Spinal cord (tissue), 10 donors: ENCODE data around the gene CASQ2. TPM values are rescaled to one million over a fixed set of nuclear protein-coding genes. Genes with fewer than 3 reads are reported as not detected.

Experiments
- DNase-seq, 6 donors: peaks; one replicate each; pipeline versions ENCODE4 v3.0.0 to v3.0.0-alpha.2; 2013 to 2015; ENCODE audit warnings: low spot score in 6 of 6, low read depth in 4 of 6
- H3K27ac ChIP-seq: one replicate; pipeline ENCODE4 v1.5.1; 2013; ENCODE audit warnings: low read depth, low read length, control low read depth
- H3K27me3 ChIP-seq: one replicate; pipeline ENCODE4 v1.6.1; 2013; ENCODE audit warnings: low read length; ENCODE audit not compliant: control insufficient read depth, insufficient read depth
- H3K36me3 ChIP-seq: one replicate; pipeline ENCODE4 v1.6.1; 2013; ENCODE audit warnings: low read length; ENCODE audit not compliant: control insufficient read depth, insufficient read depth
- H3K4me1 ChIP-seq: one replicate; pipeline ENCODE4 v1.6.1; 2013; ENCODE audit warnings: low read length; ENCODE audit not compliant: control insufficient read depth, insufficient read depth
- H3K4me3 ChIP-seq: one replicate; pipeline ENCODE4 v1.5.1; 2013; ENCODE audit warnings: low read depth, low read length, control low read depth
- H3K9me3 ChIP-seq: one replicate; pipeline ENCODE4 v1.6.1; 2013; ENCODE audit warnings: low read length; ENCODE audit not compliant: control insufficient read depth, insufficient read depth
- whole genome bisulfite sequencing: methylation state at CpG from one replicate; pipeline ENCODE4 v1.1.5; 2013; ENCODE audit warnings: missing lambda C conversion rate; ENCODE audit not compliant: insufficient coverage; 5-methylcytosine and 5-hydroxymethylcytosine counted together
- long read RNA-seq, 4 donors: transcript quantifications; one replicate each; lab custom pipeline, GENCODE V29; 2026
- polyA plus RNA-seq, 2 donors: library from polyadenylated mRNA; unstranded; fragments of 120-200 nt; gene quantifications; one replicate each; pipeline ENCODE4 v1.2.1, GENCODE V29; 2013; ENCODE audit not compliant: insufficient read length in 2 of 2
- total RNA-seq, 2 donors: library from RNA; depleted of rRNA in 1 of 2; stranded (reverse); fragments of 120-200 nt in 1 of 2; fragments of >200 nt in 1 of 2; gene quantifications; one replicate each; pipeline versions ENCODE4 v1.2.3 to v1.2.4, GENCODE V29; 2013 to 2014
- donor health status: healthy.

The CASQ2 gene
- 1 to 10 TPM; 1.5 to 3.1 TPM for total RNA-seq
- polyA plus RNA-seq: 1 to 10 TPM; 1.1 to 1.4 TPM
- long read RNA-seq, donor 1, partial matches to known transcripts: 0 of 1 reads
- long read RNA-seq, donor 1, other reads (novel, unspliced or antisense): 0 of 1 reads
- long read RNA-seq, donor 2: 0 reads
- long read RNA-seq, donor 3, partial matches to known transcripts: 0 of 1 reads
- long read RNA-seq, donor 3, other reads (novel, unspliced or antisense): 0 of 1 reads
- long read RNA-seq, donor 4: 0 reads

GRCh38 chr1:115768549-115768948 is at the start of gene CASQ2:
Gene CASQ2 (minus strand): TSS chr1:115768714. CDS start chr1:115768541, 173 bp downstream.
- DNase-seq: no peak
- Histone ChIP-seq H3K9me3 (no peaks in the 10 kb centered on the region), H3K27ac (no peak within 1 kb of the TSS), H3K4me1 (peaks cover 8% of the 10 kb centered on the region), H3K27me3 (no peaks in the 10 kb centered on the region), H3K36me3 (no peaks in the 10 kb centered on the region), H3K4me3 (no peak within 1 kb of the TSS)
- WGBS: 89% methylated on average over 2 of the region's 8 CpGs

- H3K4me1 ChIP-seq: no peaks in the 10 kb centered on the region
- H3K27me3 ChIP-seq: no peaks in the 10 kb centered on the region
- no peaks in the 10 kb centered on the region for H3K9me3 ChIP-seq
- DNase-seq: no peak
- 100% methylated on average over 1 of the region's 3 CpGs for WGBS
- H3K36me3 ChIP-seq: no peaks in the 10 kb centered on the region
- H3K27ac ChIP-seq: no peak overlapping the region
- H3K4me3 ChIP-seq: no peak overlapping the region
These were observed 47.2 kb upstream of the CASQ2 start for GRCh38 chr1:115815694-115816093.

GRCh38 chr1:115814685-115815398 is 46.3 kb upstream of the CASQ2 start:
- no peaks in the 10 kb centered on the region for H3K9me3 ChIP-seq
- no peak overlapping the region for H3K27ac ChIP-seq
- H3K27me3 ChIP-seq: no peaks in the 10 kb centered on the region
- 100% methylated on average over 1 of the region's 4 CpGs for WGBS
- no peak for DNase-seq
- H3K4me1 ChIP-seq: no peaks in the 10 kb centered on the region
- no peaks in the 10 kb centered on the region for H3K36me3 ChIP-seq
- H3K4me3 ChIP-seq: no peak overlapping the region

GRCh38 chr1:115813727-115814126 is 45.2 kb upstream of the CASQ2 start:
- WGBS: no CpG with 5 or more reads among the region's 1 CpG
- no peaks in the 10 kb centered on the region for H3K4me1 ChIP-seq
- DNase-seq: no peak
- no peaks in the 10 kb centered on the region for H3K9me3 ChIP-seq
- H3K4me3 ChIP-seq: no peak overlapping the region
- H3K27me3 ChIP-seq: no peaks in the 10 kb centered on the region
- no peaks in the 10 kb centered on the region for H3K36me3 ChIP-seq
- no peak overlapping the region for H3K27ac ChIP-seq

- 67% methylated on average over 1 of the region's 3 CpGs for WGBS
These were observed 42.8 kb upstream of the CASQ2 start for GRCh38 chr1:115811140-115811828.

GRCh38 chr1:115810609-115811008 is 42.1 kb upstream of the CASQ2 start:
- Histone ChIP-seq H3K36me3 (no peaks in the 10 kb centered on the region), H3K9me3 (no peaks in the 10 kb centered on the region), H3K4me1 (no peaks in the 10 kb centered on the region), H3K4me3 (no peak overlapping the region), H3K27ac (no peak overlapping the region), H3K27me3 (no peaks in the 10 kb centered on the region)
- no peak for DNase-seq
- 100% methylated on average over 2 of the region's 2 CpGs for WGBS

More at GRCh38 chr1:115811140-115811828, 42.8 kb upstream of the CASQ2 start:
- DNase-seq: no peak
- Histone ChIP-seq H3K4me1 (no peaks in the 10 kb centered on the region), H3K27ac (no peak overlapping the region), H3K27me3 (no peaks in the 10 kb centered on the region), H3K4me3 (no peak overlapping the region), H3K9me3 (no peaks in the 10 kb centered on the region), H3K36me3 (no peaks in the 10 kb centered on the region)

- Histone ChIP-seq H3K9me3 (no peaks in the 10 kb centered on the region), H3K27me3 (no peaks in the 10 kb centered on the region), H3K4me1 (no peaks in the 10 kb centered on the region), H3K36me3 (no peaks in the 10 kb centered on the region), H3K27ac (no peak overlapping the region), H3K4me3 (no peak overlapping the region)
- WGBS: no CpG with 5 or more reads among the region's 2 CpGs
- no peak for DNase-seq
These were observed 41.3 kb upstream of the CASQ2 start for GRCh38 chr1:115809847-115810246.

GRCh38 chr1:115809076-115809475 is 40.6 kb upstream of the CASQ2 start:
- no peaks in the 10 kb centered on the region for H3K9me3 ChIP-seq
- no peak overlapping the region for H3K27ac ChIP-seq
- H3K4me3 ChIP-seq: no peak overlapping the region
- H3K4me1 ChIP-seq: no peaks in the 10 kb centered on the region
- no peaks in the 10 kb centered on the region for H3K36me3 ChIP-seq
- H3K27me3 ChIP-seq: no peaks in the 10 kb centered on the region
- no peak for DNase-seq

GRCh38 chr1:115807723-115808122 is 39.2 kb upstream of the CASQ2 start:
- Histone ChIP-seq H3K4me3 (no peak overlapping the region), H3K27ac (no peak overlapping the region), H3K36me3 (no peaks in the 10 kb centered on the region), H3K4me1 (no peaks in the 10 kb centered on the region), H3K9me3 (no peaks in the 10 kb centered on the region), H3K27me3 (no peaks in the 10 kb centered on the region)
- no CpG with 5 or more reads among the region's 2 CpGs for WGBS
- peak in 4 of 6 donors; percentile 33 to 89 (median 62) for DNase-seq
